B cell (primary cell): ENCODE results near the gene EXOC4.

ENCODE experiments used
- EZH2 ChIP-seq: IDR thresholded peaks from 2 replicates; pipeline ENCODE4 v1.6.1; 2012; ENCODE audit warnings: borderline replicate concordance, low read depth, mild to moderate bottlenecking, moderate library complexity, low read length; ENCODE audit not compliant: insufficient read depth, poor library complexity, severe bottlenecking
- TF ChIP-seq, protein P1 (sequence below): fragments of 200-600 bp; IDR thresholded peaks from one replicate; pipeline ENCODE4 v1.8.0; 2022; ENCODE audit warnings: antibody characterized with exemption, mild to moderate bottlenecking

DNA sequence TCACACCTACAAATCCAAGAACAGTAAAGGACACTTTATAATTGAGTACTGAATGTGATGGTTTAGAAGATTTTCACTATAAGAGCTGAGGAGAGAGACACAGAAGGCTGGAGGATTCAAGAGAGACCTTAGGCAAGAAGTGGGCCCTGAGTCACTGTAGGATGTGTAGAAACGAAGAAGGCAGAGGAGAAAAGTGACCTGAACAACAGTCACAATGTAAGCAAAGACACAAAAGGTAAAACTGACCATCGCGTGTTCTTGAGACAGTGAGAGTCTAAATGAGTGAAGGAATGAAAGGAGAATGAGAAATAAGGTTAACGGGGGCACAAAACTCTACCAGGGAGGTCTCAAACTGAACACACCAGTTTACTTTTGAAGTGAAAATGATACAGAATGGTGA, 576.0 kb downstream of the EXOC4 start:
- TF ChIP-seq, protein P1, sequence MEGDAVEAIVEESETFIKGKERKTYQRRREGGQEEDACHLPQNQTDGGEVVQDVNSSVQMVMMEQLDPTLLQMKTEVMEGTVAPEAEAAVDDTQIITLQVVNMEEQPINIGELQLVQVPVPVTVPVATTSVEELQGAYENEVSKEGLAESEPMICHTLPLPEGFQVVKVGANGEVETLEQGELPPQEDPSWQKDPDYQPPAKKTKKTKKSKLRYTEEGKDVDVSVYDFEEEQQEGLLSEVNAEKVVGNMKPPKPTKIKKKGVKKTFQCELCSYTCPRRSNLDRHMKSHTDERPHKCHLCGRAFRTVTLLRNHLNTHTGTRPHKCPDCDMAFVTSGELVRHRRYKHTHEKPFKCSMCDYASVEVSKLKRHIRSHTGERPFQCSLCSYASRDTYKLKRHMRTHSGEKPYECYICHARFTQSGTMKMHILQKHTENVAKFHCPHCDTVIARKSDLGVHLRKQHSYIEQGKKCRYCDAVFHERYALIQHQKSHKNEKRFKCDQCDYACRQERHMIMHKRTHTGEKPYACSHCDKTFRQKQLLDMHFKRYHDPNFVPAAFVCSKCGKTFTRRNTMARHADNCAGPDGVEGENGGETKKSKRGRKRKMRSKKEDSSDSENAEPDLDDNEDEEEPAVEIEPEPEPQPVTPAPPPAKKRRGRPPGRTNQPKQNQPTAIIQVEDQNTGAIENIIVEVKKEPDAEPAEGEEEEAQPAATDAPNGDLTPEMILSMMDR: no peak
- TF ChIP-seq EZH2: no peak
